Right cardiac atrium (tissue), 5 donors: ENCODE results near the gene GPATCH1. TPM values are rescaled to one million over a fixed set of nuclear protein-coding genes. Genes with fewer than 3 reads are reported as not detected.
"Not testable (repeated sequence)": the region's sequence is repeated elsewhere in the genome, so short reads cannot be mapped to it uniquely, and the experiment has no call there.

Experiments
- ATAC-seq, 2 donors: fragments of 200-7000 bp; cut with Tn5 transposase; one replicate each; pipeline versions ENCODE4 v1.8.0 to v1.9.1; 2020; ENCODE audit warnings: moderate library complexity in 2 of 2, mild to moderate bottlenecking in 1 of 2
- DNase-seq, 3 donors: peaks; one replicate each; pipeline ENCODE4 v3.0.0-alpha.2; 2020
- H3K27ac ChIP-seq: one replicate; pipeline ENCODE4 v1.5.1; 2013; ENCODE audit warnings: mild to moderate bottlenecking, low read length, control low read depth, moderate library complexity
- H3K27me3 ChIP-seq: one replicate; pipeline ENCODE4 v1.6.1; 2013; ENCODE audit not compliant: control insufficient read depth, insufficient read depth
- H3K4me1 ChIP-seq: one replicate; pipeline ENCODE4 v1.6.1; 2013; ENCODE audit warnings: low read length; ENCODE audit not compliant: control insufficient read depth, insufficient read depth
- H3K4me3 ChIP-seq: one replicate; pipeline ENCODE4 v1.5.1; 2013; ENCODE audit warnings: low read length, control low read depth
- H3K9me3 ChIP-seq: one replicate; pipeline ENCODE4 v1.6.1; 2013; ENCODE audit warnings: low read length; ENCODE audit not compliant: control insufficient read depth
- WGBS: extraction: QIAGEN DNeasy Blood & Tissue Kit; methylation state at CpG from one replicate; pipeline ENCODE4 v1.1.7; 2013; 5-methylcytosine and 5-hydroxymethylcytosine counted together
- intact Hi-C, 4 donors: fragments of 100-400 bp; cut with DNase I; formaldehyde crosslinking; loops; one replicate each; pipeline versions ENCODE4 v1.11.0 to v1.14.0; 2022 to 2023
- polyA plus RNA-seq: library from polyadenylated mRNA; stranded (reverse); fragments of 200-250 nt; gene quantifications from one replicate; pipeline ENCODE4 v1.2.3, GENCODE V29; 2013
- total RNA-seq, 4 donors: library from RNA; stranded (reverse); fragmentation: NEBNext Ultra II Directional; extraction: Animal tissue kit (Norgen Biotek cat#: 25700); gene quantifications; one replicate each; pipeline ENCODE4 v1.2.1, GENCODE V29; 2021
- donor health status: healthy with polysubstance abuse.
- donor health status: DM: no; HTN: yes; CAD: no.
- donor health status: DM: no; HTN: no; CAD: no.
- donor health status: DM: no; HTN: yes; CAD: no; lungs with severe emphysema.
- donor health status: DM: yes; HTN: yes; CAD: no.

Gene GPATCH1
- total and polyA plus RNA-seq, 5 donors, result 3.0 to 7.2 (median 5.4) TPM

DNA sequence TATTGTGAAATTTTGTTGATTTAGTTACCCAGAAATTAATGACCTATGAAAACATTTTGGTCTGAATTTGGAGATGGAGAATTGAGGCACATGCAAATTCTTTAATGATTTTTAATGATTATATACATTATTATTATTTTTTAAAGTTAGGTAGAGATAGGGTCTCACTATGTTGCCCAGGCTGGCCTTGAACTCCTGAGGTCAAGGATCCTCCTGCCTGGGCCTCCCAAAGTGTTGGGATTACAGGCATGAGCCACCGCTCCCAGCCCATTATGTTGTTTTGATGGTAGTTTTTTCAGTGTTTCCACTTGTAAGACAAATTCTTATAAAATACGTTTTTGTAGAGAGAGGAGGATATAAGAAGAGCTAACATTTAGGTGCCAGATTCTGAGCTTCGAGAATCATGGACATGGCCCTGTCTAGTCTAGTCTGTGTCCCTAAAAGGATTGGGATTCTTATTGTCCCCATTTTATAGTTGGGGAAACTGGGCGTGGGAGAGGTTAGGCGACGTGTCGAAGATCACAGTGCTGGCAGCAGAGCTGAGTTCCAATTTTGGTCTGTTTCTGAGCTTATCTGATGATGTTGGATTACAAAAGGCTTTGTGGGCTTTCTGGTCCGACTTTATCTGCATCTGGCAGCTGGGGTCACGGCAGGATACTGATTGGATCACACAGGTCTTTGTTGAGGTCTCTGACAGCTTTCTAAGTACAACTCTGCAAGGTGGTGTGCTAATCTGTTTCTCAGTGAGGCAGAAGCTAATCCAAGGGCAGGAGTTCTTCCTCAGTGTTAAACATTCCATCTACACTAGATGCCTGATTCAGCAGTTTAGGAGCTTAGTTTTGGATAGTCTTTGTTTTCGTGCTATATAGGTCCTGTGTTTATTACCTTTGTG, 43.5 kb downstream of the GPATCH1 start:
- Histone ChIP-seq H3K27me3 (no peaks in the 10 kb centered on the region), H3K4me1 (no peaks in the 10 kb centered on the region), H3K4me3 (no peak overlapping the region), H3K9me3 (no peaks in the 10 kb centered on the region), H3K27ac (no peak overlapping the region)
- DNase-seq, result no peak
- intact Hi-C loops, result loop anchor here in 2 of 4 donors (5.0 to 10.0 kb wide), 3 partner anchors 58 to 150 kb away; partner anchors contain the start of genes CEP89 (in 1 of the 2) and FAAP24 (in 1 of the 2)
- WGBS, result 76% methylated on average over 10 of the region's 10 CpGs
- no peak for ATAC-seq

GRCh38 chr19:33125929-33126388, 45.0 kb downstream of the GPATCH1 start:
- H3K27ac ChIP-seq, result no peak overlapping the region
- intact Hi-C loops, result loop anchor here in 2 of 4 donors (5.0 to 10.0 kb wide), 3 partner anchors 56 to 151 kb away; partner anchors contain the start of genes CEP89 (in 1 of the 2) and FAAP24 (in 1 of the 2)
- no peaks in the 10 kb centered on the region for H3K9me3 ChIP-seq
- ATAC-seq (peak; percentile 85 to 87), DNase-seq (peak in 1 of 3 donors; percentile 57)
- 32% methylated on average over 12 of the region's 12 CpGs for WGBS
- H3K4me1 ChIP-seq, result no peaks in the 10 kb centered on the region
- H3K4me3 ChIP-seq, result no peak overlapping the region
- no peaks in the 10 kb centered on the region for H3K27me3 ChIP-seq

- ATAC-seq, H3K9me3 ChIP-seq, H3K27me3 ChIP-seq, H3K4me1 ChIP-seq, DNase-seq, H3K4me3 ChIP-seq, H3K27ac ChIP-seq: not testable (repeated sequence)
- intact Hi-C loops, result loop anchor here in 2 of 4 donors (5.0 to 10.0 kb wide), 3 partner anchors 56 to 152 kb away; partner anchors contain the start of genes CEP89 (in 1 of the 2) and FAAP24 (in 1 of the 2)
- WGBS, result 96% methylated on average over 8 of the region's 8 CpGs
These were observed 45.7 kb downstream of the GPATCH1 start for GRCh38 chr19:33126712-33127111.

DNA sequence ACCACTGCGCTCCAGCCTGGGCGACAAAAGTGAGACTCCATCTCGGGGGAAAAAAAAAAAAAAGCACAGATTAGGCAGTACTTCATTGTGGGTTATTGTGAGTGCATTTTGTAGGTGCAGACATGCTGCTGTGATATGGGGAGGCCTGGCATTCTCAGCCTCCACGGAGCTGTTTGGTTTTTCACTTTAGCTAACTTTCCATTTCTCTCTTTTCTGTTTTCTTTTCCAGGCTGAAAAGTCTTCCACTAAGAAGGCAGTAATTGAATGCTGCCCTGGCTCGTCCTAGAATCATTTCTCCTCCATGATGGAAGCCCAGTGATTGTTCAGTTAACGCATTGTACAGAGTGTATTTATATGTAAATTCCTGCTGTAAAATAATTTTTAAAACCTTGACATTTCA, 48.9 kb downstream of the GPATCH1 start:
- Histone ChIP-seq H3K27ac (no peak overlapping the region), H3K27me3 (no peaks in the 10 kb centered on the region), H3K4me3 (no peak overlapping the region), H3K9me3 (no peaks in the 10 kb centered on the region), H3K4me1 (no peaks in the 10 kb centered on the region)
- ATAC-seq, result no peak
- no peak for DNase-seq
- 88% methylated on average over 6 of the region's 6 CpGs for WGBS
- intact Hi-C loops, result loop anchor here in 2 of 4 donors (5.0 to 10.0 kb wide), 3 partner anchors 52 to 155 kb away; partner anchors contain the start of genes CEP89 (in 1 of the 2) and FAAP24 (in 1 of the 2)

DNA sequence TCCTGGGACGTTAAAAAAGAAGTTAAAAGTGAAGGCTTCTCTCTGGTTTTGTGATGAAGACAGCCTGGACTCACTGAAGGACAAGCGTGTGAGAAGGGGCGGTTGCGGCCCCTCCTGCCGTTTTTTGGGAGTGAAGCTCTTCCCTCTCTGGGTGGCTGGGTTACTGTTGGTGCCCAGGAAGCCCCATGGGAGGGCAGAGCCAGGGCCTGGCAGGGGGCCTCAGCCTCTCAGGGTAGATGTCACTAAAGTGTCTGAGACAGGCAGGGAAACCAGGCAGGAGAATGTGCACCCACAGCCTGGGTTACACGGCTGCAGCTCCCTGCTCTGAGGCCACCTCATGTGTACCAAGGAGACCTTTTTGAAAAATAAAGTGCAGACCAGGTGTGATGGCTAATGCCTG, 49.5 kb downstream of the GPATCH1 start:
- no peaks in the 10 kb centered on the region for H3K4me1 ChIP-seq
- intact Hi-C loops, result no loop called here
- no peak overlapping the region for H3K4me3 ChIP-seq
- no peaks in the 10 kb centered on the region for H3K9me3 ChIP-seq
- DNase-seq (no peak), ATAC-seq (no peak)
- no peak overlapping the region for H3K27ac ChIP-seq
- no peaks in the 10 kb centered on the region for H3K27me3 ChIP-seq
- 91% methylated on average over 6 of the region's 6 CpGs for WGBS

GRCh38 chr19:33132021-33132420, 51.0 kb downstream of the GPATCH1 start, which contains the start of gene WDR88:
Gene WDR88 (plus strand): TSS chr19:33132114. CDS start chr19:33132170, 56 bp downstream.
- Histone ChIP-seq H3K27me3 (no peaks in the 10 kb centered on the region), H3K4me3 (no peak within 1 kb of the TSS), H3K9me3 (no peaks in the 10 kb centered on the region), H3K4me1 (no peaks in the 10 kb centered on the region), H3K27ac (no peak within 1 kb of the TSS)
- DNase-seq, result peak in 1 of 3 donors; percentile 47
- intact Hi-C loops, result no loop called here
- peak; percentile 23 to 56 for ATAC-seq
- WGBS, result 80% methylated on average over 43 of the region's 43 CpGs

GRCh38 chr19:33132425-33132824, 51.4 kb downstream of the GPATCH1 start:
- Histone ChIP-seq H3K4me1 (no peaks in the 10 kb centered on the region), H3K9me3 (no peaks in the 10 kb centered on the region), H3K27me3 (no peaks in the 10 kb centered on the region), H3K27ac (no peak overlapping the region), H3K4me3 (no peak overlapping the region)
- 80% methylated on average over 15 of the region's 15 CpGs for WGBS
- intact Hi-C loops, result no loop called here
- peak in 2 of 3 donors; percentile 43 to 53 for DNase-seq
- ATAC-seq, result peak in 1 of 2 donors; percentile 47

DNA sequence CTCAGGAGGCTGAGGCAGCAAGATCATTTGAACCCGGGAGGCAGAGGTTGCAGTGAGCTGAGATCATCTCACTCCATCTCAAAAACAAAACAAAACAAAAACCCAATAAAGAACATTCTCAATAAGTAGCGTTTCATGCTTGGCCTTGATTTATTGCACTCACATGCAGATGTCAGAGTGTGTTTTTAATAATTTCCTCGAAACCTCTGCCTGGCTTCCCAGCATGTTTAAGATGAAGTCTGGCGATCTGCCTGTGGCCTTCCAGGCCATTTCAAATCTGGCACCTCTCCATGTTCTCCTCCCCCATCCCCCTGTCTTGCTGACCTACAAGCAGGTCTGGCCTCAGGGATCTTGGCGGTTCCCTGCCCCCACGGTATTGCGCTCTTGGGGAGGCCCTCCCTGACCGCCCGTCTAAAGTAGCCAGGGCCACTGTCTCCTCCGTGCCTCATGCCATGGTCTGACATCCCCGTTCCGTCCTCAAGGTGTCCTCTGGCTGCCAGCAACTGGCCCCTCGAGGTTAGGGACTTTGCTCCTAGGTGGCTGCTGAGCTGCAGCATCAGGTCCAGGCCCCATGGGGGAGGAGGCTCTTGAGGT, 52.6 kb downstream of the GPATCH1 start:
- H3K4me1 ChIP-seq, result no peaks in the 10 kb centered on the region
- no peaks in the 10 kb centered on the region for H3K9me3 ChIP-seq
- no peak overlapping the region for H3K27ac ChIP-seq
- no peak overlapping the region for H3K4me3 ChIP-seq
- ATAC-seq, result no peak
- DNase-seq, result no peak
- H3K27me3 ChIP-seq, result no peaks in the 10 kb centered on the region
- 47% methylated on average over 13 of the region's 13 CpGs for WGBS
- intact Hi-C loops, result no loop called here

DNA sequence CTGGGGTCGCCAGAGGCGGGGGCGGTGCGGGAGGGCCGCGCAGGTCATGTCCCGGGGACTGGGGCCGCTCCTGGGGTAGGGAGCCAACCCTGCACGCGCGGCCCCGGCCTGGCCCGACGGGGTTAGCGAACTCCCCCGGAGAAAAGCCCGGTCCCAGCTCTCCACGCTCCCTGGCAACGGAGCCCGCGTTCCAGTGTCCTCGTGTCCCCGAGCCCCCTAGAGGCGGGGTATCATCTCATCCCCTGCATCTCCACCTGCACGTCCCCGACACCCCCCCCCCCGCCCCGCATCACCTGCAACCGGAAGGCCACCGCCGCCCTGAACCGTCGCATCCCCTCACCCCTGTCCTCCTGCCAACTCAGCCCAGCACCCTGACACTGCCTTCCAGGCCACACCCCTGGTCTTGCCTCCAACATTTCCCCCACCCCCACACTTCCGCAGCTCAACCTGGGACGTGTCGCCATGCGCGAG, 53.6 kb downstream of the GPATCH1 start:
- Histone ChIP-seq H3K4me3 (no peak overlapping the region), H3K27ac (no peak overlapping the region), H3K4me1 (no peaks in the 10 kb centered on the region), H3K9me3 (no peaks in the 10 kb centered on the region), H3K27me3 (no peaks in the 10 kb centered on the region)
- 16% methylated on average over 38 of the region's 38 CpGs for WGBS
- ATAC-seq, result no peak
- peak in 1 of 3 donors; percentile 49 for DNase-seq
- intact Hi-C loops, result no loop called here

GRCh38 chr19:33139165-33139564, 58.2 kb downstream of the GPATCH1 start:
- Histone ChIP-seq H3K4me1 (no peaks in the 10 kb centered on the region), H3K4me3 (no peak overlapping the region), H3K27me3 (no peaks in the 10 kb centered on the region), H3K27ac (no peak overlapping the region), H3K9me3 (no peaks in the 10 kb centered on the region)
- WGBS, result 61% methylated on average over 4 of the region's 4 CpGs
- DNase-seq (no peak), ATAC-seq (no peak)
- intact Hi-C loops, result no loop called here
